Stimulated activated CD8-positive, alpha-beta memory T cell treated with anti-CD3 and anti-CD28 coated beads, Interleukin-12 subunit alpha, Interleukin-12 subunit beta, amount 100 ng/mL, for 1 hour (primary cell): ENCODE measurements around the gene XRCC4.
"Not testable (repeated sequence)": the region's sequence is repeated elsewhere in the genome, so short reads cannot be mapped to it uniquely, and the experiment has no call there.

Experiments used
- DNase-seq: peaks from one replicate; pipeline ENCODE4 v3.0.0-alpha.2; 2020; ENCODE audit warnings: low read depth

Gene XRCC4

DNA sequence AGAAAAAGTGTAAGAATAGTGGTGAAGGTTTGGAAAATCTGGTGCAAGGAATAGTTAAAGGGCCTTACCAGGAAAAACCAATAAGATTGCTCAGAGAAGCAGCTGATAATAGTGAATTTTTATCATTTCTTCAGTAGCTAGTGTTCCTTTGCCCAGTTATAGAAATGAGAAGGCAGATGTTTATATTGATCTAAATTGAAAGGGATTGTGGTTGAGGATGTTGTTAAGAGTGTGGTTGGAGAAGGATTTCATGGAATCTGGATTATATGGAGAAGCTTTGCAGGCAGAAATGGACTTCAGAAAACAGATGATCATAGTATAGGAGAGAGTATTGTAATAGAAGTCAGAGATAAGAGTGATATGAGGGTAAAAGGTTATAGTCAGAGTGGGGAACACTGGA, 102.6 kb downstream of the XRCC4 start:
- no peak for DNase-seq

- DNase-seq: no peak
Observed at GRCh38 chr5:83184534-83184933, 107.2 kb downstream of the XRCC4 start.

DNA sequence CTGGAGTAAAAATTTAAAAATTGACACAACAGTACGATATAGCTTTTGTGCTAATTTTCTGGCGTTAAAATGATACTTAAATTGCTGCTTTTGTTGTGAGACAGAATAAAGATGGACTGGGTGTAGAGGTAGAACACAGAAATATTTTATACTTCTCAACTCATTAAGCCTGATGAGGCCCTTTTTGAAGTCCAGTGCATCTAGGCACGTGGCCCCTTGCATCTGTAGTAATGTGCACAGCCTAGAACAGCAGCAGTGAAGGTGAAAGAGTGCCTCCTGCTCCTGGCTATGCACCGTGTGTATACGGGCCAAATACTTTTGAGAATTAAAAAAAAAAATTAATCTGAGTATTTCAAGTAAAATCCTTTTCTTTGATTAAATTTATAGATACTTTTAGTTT, 115.6 kb downstream of the XRCC4 start:
- no peak for DNase-seq

DNA sequence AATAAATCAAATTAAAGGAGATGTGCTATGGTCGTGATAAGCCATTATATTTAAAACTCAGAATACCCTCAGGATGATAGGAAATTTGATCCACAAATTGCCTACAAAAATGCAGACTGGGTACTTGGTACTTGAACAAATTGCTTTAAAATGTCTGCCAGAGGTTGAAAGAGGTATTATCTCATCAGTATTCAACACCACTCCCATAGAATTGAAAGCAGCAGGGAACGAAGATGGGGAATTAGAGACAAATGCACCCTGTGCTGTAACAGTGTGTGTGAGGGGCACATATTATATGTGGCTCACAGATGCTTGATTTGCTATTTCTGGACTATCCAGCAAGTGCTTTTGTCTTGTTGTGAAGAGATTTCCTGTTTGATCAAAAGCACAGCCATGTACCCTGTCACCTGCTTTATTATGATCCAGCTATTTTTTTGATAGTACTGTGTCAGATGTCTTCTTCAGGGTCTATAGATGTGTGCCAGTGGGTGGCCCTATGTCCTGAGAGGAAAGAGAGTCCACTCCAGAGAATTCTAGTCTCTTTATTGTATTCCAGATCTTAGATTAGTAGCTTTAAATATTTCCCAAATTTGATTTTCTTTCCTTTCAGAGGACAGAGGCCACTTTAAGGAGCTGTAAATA, 120.1 kb downstream of the XRCC4 start:
- no peak for DNase-seq

DNA sequence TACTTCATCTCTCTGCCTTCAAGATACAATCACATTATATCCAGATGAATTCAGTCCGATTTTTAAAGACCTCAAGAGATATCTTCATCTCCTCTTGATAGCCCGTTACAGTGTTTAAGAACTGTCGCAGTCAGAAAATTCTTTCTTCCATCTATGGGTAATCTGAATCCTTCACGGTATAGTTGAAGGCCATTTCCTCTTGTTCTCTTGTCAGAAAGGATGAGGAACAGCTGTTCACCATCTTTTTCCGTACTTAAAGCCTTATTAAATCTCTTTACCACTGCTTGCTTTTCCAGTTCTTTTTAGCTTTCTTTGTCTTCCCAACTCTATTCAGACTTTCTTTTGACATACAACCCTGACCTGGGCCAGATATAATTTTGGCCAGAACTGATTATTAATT, 121.8 kb downstream of the XRCC4 start:
- DNase-seq: no peak

- no peak for DNase-seq
Observed at GRCh38 chr5:83204651-83205050, 127.3 kb downstream of the XRCC4 start.

GRCh38 chr5:83209963-83210362, 132.6 kb downstream of the XRCC4 start:
- DNase-seq: no peak

DNA sequence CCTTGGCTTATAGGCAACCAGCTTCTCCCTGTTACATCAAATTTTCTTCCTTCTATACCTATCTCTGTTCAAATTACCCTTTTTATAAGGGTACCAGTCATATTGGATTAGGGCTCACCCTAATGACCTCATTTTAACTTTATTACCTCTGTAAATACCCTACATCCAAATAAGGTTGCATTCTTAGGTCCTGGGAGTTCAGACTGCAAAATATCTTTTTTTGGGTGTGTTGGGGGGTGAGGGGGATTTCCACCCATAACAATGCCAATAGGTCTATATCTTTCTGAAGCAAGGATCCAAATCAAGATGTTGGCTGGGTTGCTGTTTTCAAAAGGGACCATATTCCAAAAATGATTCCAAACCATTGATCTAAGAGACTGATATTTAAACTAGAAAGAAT, 141.7 kb downstream of the XRCC4 start:
- DNase-seq: no peak

DNA sequence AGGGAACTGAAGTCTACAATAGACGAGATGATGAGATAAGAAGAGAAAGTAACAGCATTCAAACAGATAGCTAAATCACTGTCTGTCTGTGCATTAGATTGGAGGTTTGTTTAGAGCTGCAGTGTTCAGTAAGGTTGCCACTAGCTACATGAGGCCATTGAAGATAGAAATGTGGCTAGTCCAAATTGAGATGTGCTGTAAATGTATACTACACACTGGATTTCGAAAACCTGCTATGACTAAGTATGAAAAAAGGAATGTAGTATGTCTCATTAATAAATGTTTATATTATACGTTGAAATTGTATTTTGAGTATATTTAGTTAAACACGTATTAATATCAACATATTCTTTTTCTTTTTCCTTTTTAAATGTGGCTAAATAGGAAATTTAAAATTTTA, 142.1 kb downstream of the XRCC4 start:
- DNase-seq: no peak

DNA sequence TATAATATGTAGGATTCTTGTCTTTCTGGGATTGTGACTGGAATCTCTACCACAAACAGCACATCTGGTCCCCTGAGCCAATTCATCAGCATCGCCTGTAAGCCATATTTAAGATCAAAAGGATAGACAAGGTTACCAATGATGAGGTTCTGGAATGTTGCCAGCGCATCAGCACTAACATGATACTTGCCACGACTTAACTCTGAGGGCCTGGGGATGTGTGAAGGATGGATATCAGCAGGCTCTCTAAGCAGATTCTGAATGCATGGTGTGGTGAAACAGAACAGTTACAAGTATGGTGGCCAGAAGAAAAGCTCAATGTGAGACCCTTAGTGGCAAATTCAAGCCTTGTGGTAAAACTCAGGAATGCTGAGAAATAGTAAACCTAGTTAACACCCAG, 143.0 kb downstream of the XRCC4 start:
- no peak for DNase-seq

- no peak for DNase-seq
Observed at GRCh38 chr5:83222906-83223305, 145.6 kb downstream of the XRCC4 start.

- no peak for DNase-seq
Observed at GRCh38 chr5:83227611-83228010, 150.3 kb downstream of the XRCC4 start.

GRCh38 chr5:83230511-83230910, 153.2 kb downstream of the XRCC4 start:
- DNase-seq: no peak

DNA sequence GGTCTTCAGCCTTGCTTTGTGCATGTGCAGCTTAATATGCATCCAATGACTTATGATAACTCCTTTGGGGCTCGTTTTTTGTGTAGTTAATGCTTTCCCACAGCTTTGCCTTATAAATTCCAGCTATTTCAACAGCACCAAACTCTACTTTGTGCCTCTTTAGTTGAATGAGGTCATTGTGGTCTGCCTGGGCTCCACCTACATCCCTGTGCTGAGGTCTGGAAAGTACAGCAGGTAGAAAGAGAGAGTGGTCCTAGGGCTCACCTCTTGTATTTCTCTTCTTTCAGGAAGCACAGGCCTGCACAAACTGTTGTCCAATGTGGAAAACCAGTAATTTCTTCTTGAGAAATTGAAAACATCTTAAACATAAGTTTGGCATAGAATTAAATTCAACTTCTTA, 167.2 kb downstream of the XRCC4 start:
- no peak for DNase-seq

GRCh38 chr5:83245037-83245436, 167.7 kb downstream of the XRCC4 start:
- no peak for DNase-seq

GRCh38 chr5:83246071-83246470, 168.7 kb downstream of the XRCC4 start:
- DNase-seq: no peak

DNA sequence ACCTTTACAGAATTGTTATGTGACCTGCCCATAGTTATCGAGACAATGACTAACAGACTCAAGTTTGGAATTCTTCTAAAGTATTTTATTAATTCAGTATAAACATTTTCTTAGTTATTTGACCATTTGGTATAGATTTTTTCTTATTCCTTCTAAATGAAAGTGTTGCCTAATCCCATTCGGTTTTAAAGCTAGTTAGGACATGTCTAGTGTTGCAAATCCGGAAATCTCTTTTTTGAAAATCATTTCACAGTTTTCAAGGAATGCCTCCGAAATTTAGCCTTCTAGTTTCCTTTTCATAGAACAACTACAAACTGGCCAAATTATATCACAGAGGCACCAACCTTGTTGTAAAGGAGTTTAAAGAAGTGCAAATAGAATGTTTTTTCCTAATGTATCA, 171.8 kb downstream of the XRCC4 start:
- no peak for DNase-seq

DNA sequence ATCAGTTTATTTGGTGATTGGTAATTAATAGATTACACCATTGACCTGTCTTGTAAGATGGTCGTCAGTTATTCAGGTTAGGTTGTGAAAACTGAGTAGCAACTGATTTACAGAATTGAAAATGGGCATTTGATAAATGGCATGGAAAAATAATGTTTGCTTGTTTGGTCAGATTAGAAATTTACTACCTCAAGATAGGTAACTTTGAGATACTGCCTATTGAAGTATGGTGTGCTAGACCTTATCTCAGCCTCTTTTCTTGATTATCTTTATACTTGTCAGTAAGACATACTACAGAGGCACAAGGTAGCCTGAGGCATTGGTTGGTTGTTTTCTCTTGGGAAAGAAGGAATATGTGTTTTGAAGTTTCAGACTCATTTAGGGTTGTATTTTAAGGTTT, 174.5 kb downstream of the XRCC4 start:
- DNase-seq: no peak

DNA sequence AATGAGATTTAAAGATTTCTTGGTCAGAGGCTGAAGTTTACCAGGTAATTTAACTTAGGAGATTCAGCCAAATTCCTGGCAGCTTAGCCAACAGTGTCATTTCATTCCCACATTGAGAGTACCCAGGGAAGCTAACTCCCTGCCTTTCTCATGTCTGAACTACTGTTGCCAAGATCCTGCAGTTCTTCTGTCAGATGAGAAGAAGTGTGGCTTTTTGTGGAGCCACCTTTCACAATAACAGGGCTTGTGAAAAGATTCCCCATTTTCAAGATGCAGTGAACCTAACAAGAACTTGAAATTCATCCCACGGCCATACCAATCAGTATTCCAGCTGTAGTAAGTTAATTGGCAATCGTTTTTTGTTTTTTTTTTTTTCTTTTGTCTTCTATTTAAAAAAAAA, 176.4 kb downstream of the XRCC4 start:
- no peak for DNase-seq

- no peak for DNase-seq
Observed at GRCh38 chr5:83255268-83255667, 177.9 kb downstream of the XRCC4 start.

DNA sequence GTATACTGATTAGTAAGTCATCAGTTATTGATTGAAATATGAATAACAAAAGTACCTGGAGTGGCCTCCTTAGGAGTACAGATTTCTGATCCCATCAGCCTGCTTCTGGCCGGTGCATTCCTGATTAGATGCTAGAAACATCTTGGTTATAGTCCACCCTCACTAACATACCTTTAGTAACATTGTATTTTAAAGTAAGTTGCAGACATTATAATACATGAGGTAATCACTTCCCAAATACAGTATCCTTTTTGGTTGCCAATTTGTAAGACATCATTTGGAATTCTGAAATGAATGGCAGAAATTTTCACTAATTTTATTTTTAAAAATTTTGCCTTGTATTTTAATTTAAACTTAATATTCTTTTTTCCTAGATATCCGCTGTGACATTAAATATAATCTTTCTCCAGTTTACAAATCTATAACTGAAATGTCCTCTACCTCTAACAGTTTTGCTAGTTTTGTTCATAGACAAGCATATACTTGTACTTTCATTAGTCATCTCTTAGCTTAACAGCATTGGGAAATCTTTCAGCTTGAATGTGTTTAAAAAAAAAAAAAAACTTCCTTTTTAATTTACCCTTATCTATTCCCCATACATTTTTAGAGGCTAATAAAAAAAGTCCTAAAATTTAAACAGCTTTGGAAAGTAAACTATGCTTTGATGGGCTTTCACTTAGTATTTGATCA, 178.9 kb downstream of the XRCC4 start:
- no peak for DNase-seq

GRCh38 chr5:83257684-83258083, 180.3 kb downstream of the XRCC4 start:
- DNase-seq: not testable (repeated sequence)

- no peak for DNase-seq
Observed at GRCh38 chr5:83265318-83265717, 188.0 kb downstream of the XRCC4 start.

- DNase-seq: no peak
Observed at GRCh38 chr5:83270311-83270710, 193.0 kb downstream of the XRCC4 start.
